HL-60 (cell line): ENCODE data around the gene MDGA2.

Source experiments
- GABPA ChIP-seq: IDR thresholded peaks from 2 replicates; pipeline ENCODE4 v1.6.1; 2012; ENCODE audit warnings: low read depth
- POLR2AphosphoS5 ChIP-seq: IDR thresholded peaks from 2 replicates; pipeline ENCODE4 v1.6.1; 2012; ENCODE audit warnings: low read depth
- SPI1 ChIP-seq: IDR thresholded peaks from 2 replicates; pipeline ENCODE4 v1.6.1; 2012; ENCODE audit warnings: low read depth, mild to moderate bottlenecking, borderline replicate concordance
- TF ChIP-seq, protein P1 (sequence below): IDR thresholded peaks from one replicate; pipeline ENCODE4 v1.5.1; 2011; ENCODE audit warnings: low read length, control low read depth, inconsistent platforms; ENCODE audit not compliant: insufficient read depth
- TF ChIP-seq, protein P2 (sequence below): IDR thresholded peaks from 2 replicates; pipeline ENCODE4 v1.6.1; 2012; ENCODE audit warnings: low read depth; ENCODE audit not compliant: insufficient replicate concordance

DNA sequence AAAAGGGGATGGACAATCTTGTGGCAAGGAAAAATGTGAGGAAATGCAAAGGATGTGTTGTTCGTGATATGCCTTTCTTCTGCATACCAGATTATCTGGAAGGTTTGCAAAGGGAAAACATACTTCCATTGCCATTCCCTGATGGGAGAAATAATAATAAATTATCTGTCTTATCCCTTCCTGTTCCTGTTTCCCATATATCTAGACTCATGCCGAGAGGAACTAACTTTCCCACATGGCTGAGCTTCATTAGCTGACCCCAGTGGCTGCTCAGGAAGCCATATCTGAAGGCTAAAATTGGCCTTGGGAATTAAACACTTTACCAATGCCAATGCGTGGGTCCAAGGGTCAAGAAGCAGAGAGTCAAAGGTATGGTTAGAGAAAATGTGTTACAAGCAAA, 439.8 kb downstream of the MDGA2 start:
- TF ChIP-seq, protein P1, sequence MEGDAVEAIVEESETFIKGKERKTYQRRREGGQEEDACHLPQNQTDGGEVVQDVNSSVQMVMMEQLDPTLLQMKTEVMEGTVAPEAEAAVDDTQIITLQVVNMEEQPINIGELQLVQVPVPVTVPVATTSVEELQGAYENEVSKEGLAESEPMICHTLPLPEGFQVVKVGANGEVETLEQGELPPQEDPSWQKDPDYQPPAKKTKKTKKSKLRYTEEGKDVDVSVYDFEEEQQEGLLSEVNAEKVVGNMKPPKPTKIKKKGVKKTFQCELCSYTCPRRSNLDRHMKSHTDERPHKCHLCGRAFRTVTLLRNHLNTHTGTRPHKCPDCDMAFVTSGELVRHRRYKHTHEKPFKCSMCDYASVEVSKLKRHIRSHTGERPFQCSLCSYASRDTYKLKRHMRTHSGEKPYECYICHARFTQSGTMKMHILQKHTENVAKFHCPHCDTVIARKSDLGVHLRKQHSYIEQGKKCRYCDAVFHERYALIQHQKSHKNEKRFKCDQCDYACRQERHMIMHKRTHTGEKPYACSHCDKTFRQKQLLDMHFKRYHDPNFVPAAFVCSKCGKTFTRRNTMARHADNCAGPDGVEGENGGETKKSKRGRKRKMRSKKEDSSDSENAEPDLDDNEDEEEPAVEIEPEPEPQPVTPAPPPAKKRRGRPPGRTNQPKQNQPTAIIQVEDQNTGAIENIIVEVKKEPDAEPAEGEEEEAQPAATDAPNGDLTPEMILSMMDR = no peak
- TF ChIP-seq POLR2AphosphoS5 (no peak), GABPA (no peak), SPI1 (no peak)
- TF ChIP-seq, protein P2, sequence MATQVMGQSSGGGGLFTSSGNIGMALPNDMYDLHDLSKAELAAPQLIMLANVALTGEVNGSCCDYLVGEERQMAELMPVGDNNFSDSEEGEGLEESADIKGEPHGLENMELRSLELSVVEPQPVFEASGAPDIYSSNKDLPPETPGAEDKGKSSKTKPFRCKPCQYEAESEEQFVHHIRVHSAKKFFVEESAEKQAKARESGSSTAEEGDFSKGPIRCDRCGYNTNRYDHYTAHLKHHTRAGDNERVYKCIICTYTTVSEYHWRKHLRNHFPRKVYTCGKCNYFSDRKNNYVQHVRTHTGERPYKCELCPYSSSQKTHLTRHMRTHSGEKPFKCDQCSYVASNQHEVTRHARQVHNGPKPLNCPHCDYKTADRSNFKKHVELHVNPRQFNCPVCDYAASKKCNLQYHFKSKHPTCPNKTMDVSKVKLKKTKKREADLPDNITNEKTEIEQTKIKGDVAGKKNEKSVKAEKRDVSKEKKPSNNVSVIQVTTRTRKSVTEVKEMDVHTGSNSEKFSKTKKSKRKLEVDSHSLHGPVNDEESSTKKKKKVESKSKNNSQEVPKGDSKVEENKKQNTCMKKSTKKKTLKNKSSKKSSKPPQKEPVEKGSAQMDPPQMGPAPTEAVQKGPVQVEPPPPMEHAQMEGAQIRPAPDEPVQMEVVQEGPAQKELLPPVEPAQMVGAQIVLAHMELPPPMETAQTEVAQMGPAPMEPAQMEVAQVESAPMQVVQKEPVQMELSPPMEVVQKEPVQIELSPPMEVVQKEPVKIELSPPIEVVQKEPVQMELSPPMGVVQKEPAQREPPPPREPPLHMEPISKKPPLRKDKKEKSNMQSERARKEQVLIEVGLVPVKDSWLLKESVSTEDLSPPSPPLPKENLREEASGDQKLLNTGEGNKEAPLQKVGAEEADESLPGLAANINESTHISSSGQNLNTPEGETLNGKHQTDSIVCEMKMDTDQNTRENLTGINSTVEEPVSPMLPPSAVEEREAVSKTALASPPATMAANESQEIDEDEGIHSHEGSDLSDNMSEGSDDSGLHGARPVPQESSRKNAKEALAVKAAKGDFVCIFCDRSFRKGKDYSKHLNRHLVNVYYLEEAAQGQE = no peak
